ENCODE measurements around the gene DIPK1C.

DNA sequence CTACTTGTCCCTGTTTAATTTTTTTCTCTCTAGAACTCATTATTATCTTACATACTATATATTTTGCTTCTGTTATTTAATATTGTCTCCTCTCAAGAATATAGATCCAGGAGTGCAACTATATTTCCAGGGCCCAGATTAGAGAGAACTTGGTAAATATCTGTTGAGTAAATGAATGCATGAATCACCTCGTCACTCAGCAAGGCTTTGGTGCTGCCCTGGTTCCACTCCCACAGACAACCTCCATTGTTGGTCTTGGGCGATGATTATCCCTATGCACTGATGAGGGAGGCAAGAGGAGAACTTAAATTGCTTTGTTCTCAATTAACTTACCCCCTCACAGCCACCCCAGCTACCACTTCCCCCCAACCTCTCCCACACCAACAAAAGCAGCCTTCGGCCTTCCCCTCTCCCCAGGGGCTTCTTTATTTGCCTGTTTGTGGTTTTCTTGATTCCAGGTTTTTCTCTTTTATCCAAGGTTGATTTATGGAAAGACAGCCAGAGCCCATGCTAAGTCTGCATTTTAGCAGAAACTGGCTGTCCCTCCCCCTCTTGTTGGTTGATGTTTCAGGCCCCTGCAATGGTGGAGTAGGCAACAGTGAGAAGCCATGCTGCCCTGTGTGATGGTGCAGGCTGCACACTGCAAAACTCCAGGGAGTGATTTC is 17.0 kb upstream of the DIPK1C start:
- TF ChIP-seq EZH2phosphoT487 (IDR thresholded peaks at IDR 0.05; ENCODE audit: insufficient read depth, low read depth), result no peak
- TF ChIP-seq EZH2 (IDR thresholded peaks at IDR 0.05; ENCODE audit: insufficient read depth, poor library complexity, severe bottlenecking), result no peak
